ENCODE data around the gene CDK5RAP2. TPM values are rescaled to one million over a fixed set of nuclear protein-coding genes. Genes with fewer than 3 reads are reported as not detected.

CDK5RAP2 gene
- total and polyA plus RNA-seq, 8 donors, result 14.8 to 37.1 (median 21.7) TPM

- 88 to 91% methylated on average over 23 of the region's 23 CpGs for WGBS, 2 donors
- Histone ChIP-seq H3K27me3 (no peaks in the 10 kb centered on the region), H3K4me1 (no peaks in the 10 kb centered on the region), H3K4me3 (no peak overlapping the region), H3K9me3 (no peaks in the 10 kb centered on the region), H3K36me3 (no peaks in the 10 kb centered on the region), H3K27ac (no peak overlapping the region)
- intact Hi-C loops (cut with DNase I), result no loop called here
- ATAC-seq (no peak), DNase-seq (no peak), FAIRE-seq (no peak)
- TF ChIP-seq, protein P1, sequence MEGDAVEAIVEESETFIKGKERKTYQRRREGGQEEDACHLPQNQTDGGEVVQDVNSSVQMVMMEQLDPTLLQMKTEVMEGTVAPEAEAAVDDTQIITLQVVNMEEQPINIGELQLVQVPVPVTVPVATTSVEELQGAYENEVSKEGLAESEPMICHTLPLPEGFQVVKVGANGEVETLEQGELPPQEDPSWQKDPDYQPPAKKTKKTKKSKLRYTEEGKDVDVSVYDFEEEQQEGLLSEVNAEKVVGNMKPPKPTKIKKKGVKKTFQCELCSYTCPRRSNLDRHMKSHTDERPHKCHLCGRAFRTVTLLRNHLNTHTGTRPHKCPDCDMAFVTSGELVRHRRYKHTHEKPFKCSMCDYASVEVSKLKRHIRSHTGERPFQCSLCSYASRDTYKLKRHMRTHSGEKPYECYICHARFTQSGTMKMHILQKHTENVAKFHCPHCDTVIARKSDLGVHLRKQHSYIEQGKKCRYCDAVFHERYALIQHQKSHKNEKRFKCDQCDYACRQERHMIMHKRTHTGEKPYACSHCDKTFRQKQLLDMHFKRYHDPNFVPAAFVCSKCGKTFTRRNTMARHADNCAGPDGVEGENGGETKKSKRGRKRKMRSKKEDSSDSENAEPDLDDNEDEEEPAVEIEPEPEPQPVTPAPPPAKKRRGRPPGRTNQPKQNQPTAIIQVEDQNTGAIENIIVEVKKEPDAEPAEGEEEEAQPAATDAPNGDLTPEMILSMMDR (IDR thresholded peaks at IDR 0.05), result no peak
These were observed 202.5 kb downstream of the CDK5RAP2 start for GRCh38 chr9:120377268-120378159.

DNA sequence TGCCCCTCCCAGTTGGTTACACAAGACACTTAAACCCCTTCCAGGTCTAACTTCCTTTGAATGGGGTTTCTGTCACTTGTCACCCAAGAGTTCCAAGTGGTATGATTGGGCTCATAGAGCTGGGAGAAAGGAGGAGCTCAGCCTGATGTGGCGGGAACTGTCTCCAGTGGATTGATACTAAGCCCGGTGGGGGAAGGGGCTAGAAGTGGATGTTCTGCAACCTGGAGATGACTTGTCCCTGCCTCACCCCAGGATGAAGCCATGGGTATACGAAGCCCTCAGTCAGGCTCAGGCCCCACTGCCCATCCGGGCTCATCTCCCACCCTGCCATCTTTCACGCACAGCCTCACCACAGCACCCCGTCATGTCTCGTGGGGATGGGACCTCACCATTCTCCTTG, 203.9 kb downstream of the CDK5RAP2 start:
- no peak for ATAC-seq
- no peak overlapping the region for H3K4me3 ChIP-seq
- H3K9me3 ChIP-seq, result no peaks in the 10 kb centered on the region
- 89 to 94% methylated on average over 6 to 7 of the region's 7 CpGs for WGBS, 2 donors
- no peak for FAIRE-seq
- no peak for DNase-seq
- no peaks in the 10 kb centered on the region for H3K27me3 ChIP-seq
- no peaks in the 10 kb centered on the region for H3K36me3 ChIP-seq
- intact Hi-C loops (cut with DNase I), result no loop called here
- H3K4me1 ChIP-seq, result no peaks in the 10 kb centered on the region
- TF ChIP-seq, protein P1 (IDR thresholded peaks at IDR 0.05), result no peak
- H3K27ac ChIP-seq, result no peak overlapping the region

GRCh38 chr9:120375316-120375715, 204.7 kb downstream of the CDK5RAP2 start:
- no peaks in the 10 kb centered on the region for H3K9me3 ChIP-seq

DNA sequence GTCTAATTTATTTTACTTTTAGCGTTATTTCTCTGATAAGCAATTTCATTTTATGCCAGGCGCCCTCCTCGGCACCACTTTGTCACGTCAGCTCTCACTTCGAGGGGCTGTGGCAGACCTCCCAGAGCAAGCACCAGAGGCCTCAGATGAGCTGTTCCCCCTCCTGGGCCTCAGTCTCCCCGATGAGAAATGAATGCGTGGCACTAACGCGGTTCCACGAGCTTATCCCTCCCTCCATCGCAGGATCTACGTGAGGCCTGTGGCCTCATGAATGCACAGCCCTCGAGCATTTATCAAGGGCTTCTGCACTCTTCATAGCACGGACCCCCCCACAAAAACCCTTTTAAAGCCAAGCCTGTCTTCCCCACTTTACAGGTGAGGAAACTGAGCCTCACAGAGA, 205.2 kb downstream of the CDK5RAP2 start:
- H3K27ac ChIP-seq, result no peak overlapping the region
- no peaks in the 10 kb centered on the region for H3K36me3 ChIP-seq
- no peak overlapping the region for H3K4me3 ChIP-seq
- no peaks in the 10 kb centered on the region for H3K9me3 ChIP-seq
- no peak for FAIRE-seq
- no peak for ATAC-seq
- no peak for DNase-seq
- 88 to 91% methylated on average over 14 of the region's 14 CpGs for WGBS, 2 donors
- H3K27me3 ChIP-seq, result no peaks in the 10 kb centered on the region
- intact Hi-C loops (cut with DNase I), result no loop called here
- TF ChIP-seq, protein P1 (IDR thresholded peaks at IDR 0.05), result no peak
- H3K4me1 ChIP-seq, result no peaks in the 10 kb centered on the region

More at GRCh38 chr9:120375316-120375715, 204.7 kb downstream of the CDK5RAP2 start:
- ATAC-seq (no peak), DNase-seq (no peak), FAIRE-seq (no peak)
- WGBS, 2 donors, result 81 to 88% methylated on average over 4 of the region's 4 CpGs
- no peaks in the 10 kb centered on the region for H3K36me3 ChIP-seq
- no peak overlapping the region for H3K27ac ChIP-seq
- intact Hi-C loops (cut with DNase I), result no loop called here
- H3K4me3 ChIP-seq, result no peak overlapping the region
- TF ChIP-seq, protein P1 (IDR thresholded peaks at IDR 0.05), result no peak
- H3K27me3 ChIP-seq, result no peaks in the 10 kb centered on the region
- no peaks in the 10 kb centered on the region for H3K4me1 ChIP-seq

DNA sequence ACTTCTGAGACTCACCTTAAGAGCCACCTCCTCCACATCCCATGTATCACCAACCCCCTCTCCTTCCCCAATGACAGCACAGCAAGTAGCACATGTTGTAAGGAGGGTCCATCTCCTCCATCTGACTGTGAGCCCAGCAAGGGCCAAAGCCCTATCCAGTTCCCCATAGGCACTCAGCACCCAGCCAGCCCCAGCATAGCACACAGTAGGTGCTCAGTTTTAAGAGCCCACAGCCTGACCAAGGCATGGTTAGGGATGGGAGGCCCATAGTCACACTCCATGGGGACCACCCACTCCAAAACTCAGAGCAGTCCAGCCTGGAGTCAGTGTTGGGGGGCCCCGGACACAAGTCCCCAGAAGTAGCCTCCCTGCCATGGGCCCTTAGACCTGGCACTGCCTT, 205.7 kb downstream of the CDK5RAP2 start:
- Histone ChIP-seq H3K27me3 (no peaks in the 10 kb centered on the region), H3K36me3 (no peaks in the 10 kb centered on the region), H3K4me1 (no peaks in the 10 kb centered on the region), H3K4me3 (no peak overlapping the region), H3K27ac (no peak overlapping the region), H3K9me3 (no peaks in the 10 kb centered on the region)
- DNase-seq (no peak), ATAC-seq (no peak), FAIRE-seq (no peak)
- WGBS, 2 donors, result 89 to 92% methylated on average over 1 of the region's 1 CpG
- TF ChIP-seq, protein P1 (IDR thresholded peaks at IDR 0.05), result no peak
- intact Hi-C loops (cut with DNase I), result no loop called here
